CD14-positive monocyte (primary cell): Measurements from ENCODE around the gene AQP2. TPM values are rescaled to one million over a fixed set of nuclear protein-coding genes. Genes with fewer than 3 reads are reported as not detected.
A peak's percentile ranks its signal among the peaks of the same experiment; 100 is the strongest.

Source experiments
- DNase-seq, 3 donors: peaks; one replicate each; pipeline ENCODE4 v3.0.0-alpha.2; 2011 to 2022
- H2AFZ ChIP-seq: 2 replicates; pipeline ENCODE4 v1.6.0; 2012; ENCODE audit warnings: mild to moderate bottlenecking, low read depth, low read length, inconsistent platforms; ENCODE audit not compliant: insufficient read depth, poor library complexity, severe bottlenecking
- H3K27ac ChIP-seq, 2 donors: 1 replicate in 1 of 2; 2 replicates in 1 of 2; pipeline ENCODE4 v1.5.1; 2012 to 2013; ENCODE audit warnings: low read length in 2 of 2, control low read depth in 1 of 2, inconsistent platforms in 1 of 2, low read depth in 1 of 2, mild to moderate bottlenecking in 1 of 2
- H3K27me3 ChIP-seq, 2 donors: one replicate each; pipeline versions ENCODE4 v1.6.0 to v1.6.1; 2011 to 2013; ENCODE audit warnings: low read length in 2 of 2; ENCODE audit not compliant: control insufficient read depth in 2 of 2, insufficient read depth in 2 of 2
- H3K36me3 ChIP-seq, 2 donors: replicated peaks in 1 of 2; 1 replicate in 1 of 2; 2 replicates in 1 of 2; pipeline versions ENCODE4 v1.5.1 to v1.6.1; 2012 to 2013; ENCODE audit warnings: low read length in 2 of 2, control low read depth in 1 of 2, inconsistent platforms in 1 of 2, mild to moderate bottlenecking in 1 of 2; ENCODE audit not compliant: insufficient read depth in 2 of 2, control insufficient read depth in 1 of 2
- H3K4me1 ChIP-seq, 2 donors: 1 replicate in 1 of 2; 2 replicates in 1 of 2; pipeline versions ENCODE4 v1.5.1 to v1.6.1; 2012 to 2013; ENCODE audit warnings: low read length in 2 of 2, control low read depth in 1 of 2, inconsistent platforms in 1 of 2, mild to moderate bottlenecking in 1 of 2, moderate library complexity in 1 of 2; ENCODE audit not compliant: insufficient read depth in 2 of 2, control insufficient read depth in 1 of 2
- H3K4me2 ChIP-seq: replicated peaks from 2 replicates; pipeline ENCODE3; 2012; ENCODE audit warnings: low read length, moderate library complexity, mild to moderate bottlenecking; ENCODE audit not compliant: poor library complexity, severe bottlenecking; ENCODE audit errors: extremely low read depth
- H3K4me3 ChIP-seq, 3 experiments: fragments of 200-600 bp in 1 of 3; sonication (generic) in 1 of 3; replicated peaks in 1 of 3; 1 replicate in 2 of 3; 2 replicates in 1 of 3; pipeline ENCODE4 v1.5.1; 2011 to 2013; ENCODE audit warnings: low read length in 3 of 3, mild to moderate bottlenecking in 3 of 3, control low read depth in 2 of 3, low read depth in 2 of 3, inconsistent platforms in 1 of 3, moderate library complexity in 1 of 3
- H3K79me2 ChIP-seq: 2 replicates; pipeline ENCODE4 v1.6.0; 2012; ENCODE audit warnings: mild to moderate bottlenecking, control low read depth, inconsistent platforms, low read length, moderate library complexity; ENCODE audit not compliant: insufficient read depth
- H3K9ac ChIP-seq: 2 replicates; pipeline ENCODE4 v1.6.0; 2017; ENCODE audit warnings: low read length, mild to moderate bottlenecking; ENCODE audit not compliant: insufficient read depth, poor library complexity, severe bottlenecking
- H3K9me3 ChIP-seq, 2 donors: replicated peaks in 1 of 2; 1 replicate in 1 of 2; 2 replicates in 1 of 2; pipeline versions ENCODE4 v1.5.1 to v1.6.1; 2012 to 2013; ENCODE audit warnings: low read length in 2 of 2, control low read depth in 1 of 2; ENCODE audit not compliant: control insufficient read depth in 1 of 2, insufficient read depth in 1 of 2
- H4K20me1 ChIP-seq: 2 replicates; pipeline ENCODE4 v1.6.0; 2012; ENCODE audit warnings: mild to moderate bottlenecking, low read length, control low read depth, moderate library complexity; ENCODE audit not compliant: insufficient read depth
- H3K27ac Mint-ChIP-seq, 7 donors: one replicate each; pipeline ENCODE4 v1.8.0; 2020; ENCODE audit warnings: mild to moderate bottlenecking in 7 of 7, mixed read lengths in 7 of 7, moderate library complexity in 6 of 7, inconsistent platforms in 2 of 7
- H3K27me3 Mint-ChIP-seq, 3 donors: one replicate each; pipeline ENCODE4 v1.8.0; 2021 to 2022; ENCODE audit warnings: low read depth in 3 of 3, mild to moderate bottlenecking in 3 of 3, mixed read lengths in 3 of 3, moderate library complexity in 3 of 3, inconsistent platforms in 1 of 3
- H3K36me3 Mint-ChIP-seq, 2 donors: one replicate each; pipeline ENCODE4 v1.8.0; 2020; ENCODE audit warnings: mixed read lengths in 2 of 2, inconsistent platforms in 1 of 2, mild to moderate bottlenecking in 1 of 2
- H3K4me1 Mint-ChIP-seq: one replicate; pipeline ENCODE4 v1.8.0; 2020; ENCODE audit warnings: mild to moderate bottlenecking, mixed read lengths
- H3K4me3 Mint-ChIP-seq, 2 donors: one replicate each; pipeline ENCODE4 v1.8.0; 2020; ENCODE audit warnings: mild to moderate bottlenecking in 2 of 2, mixed read lengths in 2 of 2, moderate library complexity in 1 of 2
- H3K9me3 Mint-ChIP-seq, 7 donors: one replicate each; pipeline ENCODE4 v1.8.0; 2020 to 2022; ENCODE audit warnings: mixed read lengths in 7 of 7, mild to moderate bottlenecking in 6 of 7, moderate library complexity in 6 of 7, inconsistent platforms in 2 of 7
- WGBS: methylation state at CpG from one replicate; pipeline ENCODE4 v1.1.5; 2013; ENCODE audit warnings: missing lambda C conversion rate; ENCODE audit not compliant: insufficient coverage; 5-methylcytosine and 5-hydroxymethylcytosine counted together
- intact Hi-C, 2 donors: fragments of 100-400 bp; cut with micrococcal nuclease; formaldehyde crosslinking; loops; one replicate each; pipeline versions ENCODE4 v1.15.0 to v1.15.1; 2023
- polyA plus RNA-seq, 3 donors: library from polyadenylated mRNA; depleted of rRNA in 1 of 3; unstranded in 2 of 3; stranded (reverse) in 1 of 3; fragments of 300-500 nt in 2 of 3; fragments of >200 nt in 1 of 3; fragmentation: Illumina TruSeq in 2 of 3; gene quantifications; 1 replicate in 2 of 3; 2 replicates in 1 of 3; pipeline ENCODE4 v1.2.3, GENCODE V29; 2012 to 2021
- TF ChIP-seq, protein P1 (sequence below): fragments of 200-600 bp; IDR thresholded peaks from one replicate; pipeline ENCODE4 v1.8.0; 2022; ENCODE audit warnings: antibody characterized with exemption, mild to moderate bottlenecking

AQP2 gene
- polyA plus RNA-seq, 3 donors: not detected

DNA sequence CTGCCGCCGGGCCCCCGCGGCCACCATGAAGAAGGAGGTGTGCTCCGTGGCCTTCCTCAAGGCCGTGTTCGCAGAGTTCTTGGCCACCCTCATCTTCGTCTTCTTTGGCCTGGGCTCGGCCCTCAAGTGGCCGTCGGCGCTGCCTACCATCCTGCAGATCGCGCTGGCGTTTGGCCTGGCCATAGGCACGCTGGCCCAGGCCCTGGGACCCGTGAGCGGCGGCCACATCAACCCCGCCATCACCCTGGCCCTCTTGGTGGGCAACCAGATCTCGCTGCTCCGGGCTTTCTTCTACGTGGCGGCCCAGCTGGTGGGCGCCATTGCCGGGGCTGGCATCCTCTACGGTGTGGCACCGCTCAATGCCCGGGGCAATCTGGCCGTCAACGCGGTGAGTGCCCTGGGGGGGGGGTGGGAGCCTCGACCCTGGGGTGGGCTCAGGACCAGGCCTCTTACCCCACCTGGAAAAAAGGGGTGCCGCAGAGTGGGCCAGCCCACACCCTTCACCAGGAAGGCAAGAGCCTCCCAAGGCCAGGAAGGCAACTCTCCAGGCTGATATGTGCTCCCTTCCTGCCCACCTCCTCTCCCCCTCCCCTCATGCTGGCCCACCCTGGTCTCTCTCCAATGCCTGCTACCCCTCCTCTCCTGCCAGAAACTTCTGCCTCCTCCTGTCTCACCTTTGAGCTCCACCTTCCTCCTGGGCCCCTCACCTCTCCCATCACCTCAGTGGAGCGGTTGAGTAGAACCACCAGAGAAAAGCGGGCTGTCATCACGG lies 11.6 kb downstream of the AQP2 start:
- Mint-ChIP-seq H3K27me3 (peaks cover 86 to 92% (median 87%) of the 10 kb centered on the region in 3 donors), H3K4me1 (peaks cover 8% of the 10 kb centered on the region), H3K27ac (no peak overlapping the region), H3K4me3 (peak overlapping the region in 1 of 2 donors; percentile 70), H3K9me3 (peaks cover 0 to 15% (median 7%) of the 10 kb centered on the region in 7 donors), H3K36me3 (peaks cover 0 to 9% of the 10 kb centered on the region in 2 donors)
- 33% methylated on average over 25 of the region's 37 CpGs for WGBS
- peaks cover 47 to 92% of the 10 kb centered on the region in 2 donors for H3K27me3 ChIP-seq
- TF ChIP-seq, protein P1, sequence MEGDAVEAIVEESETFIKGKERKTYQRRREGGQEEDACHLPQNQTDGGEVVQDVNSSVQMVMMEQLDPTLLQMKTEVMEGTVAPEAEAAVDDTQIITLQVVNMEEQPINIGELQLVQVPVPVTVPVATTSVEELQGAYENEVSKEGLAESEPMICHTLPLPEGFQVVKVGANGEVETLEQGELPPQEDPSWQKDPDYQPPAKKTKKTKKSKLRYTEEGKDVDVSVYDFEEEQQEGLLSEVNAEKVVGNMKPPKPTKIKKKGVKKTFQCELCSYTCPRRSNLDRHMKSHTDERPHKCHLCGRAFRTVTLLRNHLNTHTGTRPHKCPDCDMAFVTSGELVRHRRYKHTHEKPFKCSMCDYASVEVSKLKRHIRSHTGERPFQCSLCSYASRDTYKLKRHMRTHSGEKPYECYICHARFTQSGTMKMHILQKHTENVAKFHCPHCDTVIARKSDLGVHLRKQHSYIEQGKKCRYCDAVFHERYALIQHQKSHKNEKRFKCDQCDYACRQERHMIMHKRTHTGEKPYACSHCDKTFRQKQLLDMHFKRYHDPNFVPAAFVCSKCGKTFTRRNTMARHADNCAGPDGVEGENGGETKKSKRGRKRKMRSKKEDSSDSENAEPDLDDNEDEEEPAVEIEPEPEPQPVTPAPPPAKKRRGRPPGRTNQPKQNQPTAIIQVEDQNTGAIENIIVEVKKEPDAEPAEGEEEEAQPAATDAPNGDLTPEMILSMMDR: no peak
- no peak overlapping the region for H2AFZ ChIP-seq
- H3K9me3 ChIP-seq: peaks cover 0 to 39% of the 10 kb centered on the region in 2 donors
- H3K27ac ChIP-seq: no peak overlapping the region
- H3K9ac ChIP-seq: no peak overlapping the region
- H3K79me2 ChIP-seq: no peaks in the 10 kb centered on the region
- H4K20me1 ChIP-seq: no peaks in the 10 kb centered on the region
- no peaks in the 10 kb centered on the region for H3K36me3 ChIP-seq
- no peak for DNase-seq
- intact Hi-C loops: loop anchor here in 1 of 2 donors (10.0 kb wide), 1 partner anchor 213 kb away; no protein-coding TSS in a partner anchor
- peaks cover 2 to 9% of the 10 kb centered on the region in 2 donors for H3K4me1 ChIP-seq
- no peak overlapping the region for H3K4me3 ChIP-seq
- H3K4me2 ChIP-seq: no peak overlapping the region

DNA sequence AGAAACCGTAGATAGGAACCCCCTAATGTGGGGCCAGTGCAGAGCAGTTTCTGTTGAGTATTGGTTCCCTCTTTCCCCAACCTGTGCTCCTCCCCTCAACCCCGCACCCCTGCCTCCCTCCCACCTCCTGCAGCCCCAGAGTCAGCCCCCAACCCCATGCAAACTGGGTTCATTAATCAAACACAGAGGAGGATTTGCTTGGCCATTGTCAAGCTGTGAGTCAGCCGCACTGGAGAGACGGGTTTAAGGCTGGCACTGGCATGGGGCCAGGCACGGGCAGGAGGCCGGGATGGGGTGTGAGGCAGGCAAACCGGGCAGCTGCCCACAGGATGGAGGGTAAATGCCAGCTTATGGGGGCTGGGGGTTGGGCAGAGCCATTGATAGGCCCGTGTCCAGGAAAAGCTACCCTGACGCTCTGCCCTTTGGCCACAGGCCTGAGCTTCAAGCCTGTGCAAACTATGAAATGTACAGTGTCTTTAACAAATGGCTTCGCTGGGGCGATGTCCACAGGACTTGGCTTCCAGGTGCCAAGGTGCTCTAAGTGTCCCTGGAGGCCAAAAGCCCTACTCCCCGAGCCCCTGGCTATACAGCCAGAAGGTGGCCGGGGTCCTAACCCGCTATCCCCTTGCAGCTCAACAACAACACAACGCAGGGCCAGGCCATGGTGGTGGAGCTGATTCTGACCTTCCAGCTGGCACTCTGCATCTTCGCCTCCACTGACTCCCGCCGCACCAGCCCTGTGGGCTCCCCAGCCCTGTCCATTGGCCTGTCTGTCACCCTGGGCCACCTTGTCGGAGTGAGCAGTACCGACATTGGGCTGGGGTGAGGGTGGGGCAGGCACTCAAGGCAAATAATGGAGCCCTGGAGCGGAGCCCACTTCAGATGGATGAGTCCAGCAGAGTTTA lies 12.6 kb downstream of the AQP2 start:
- Histone ChIP-seq H4K20me1 (no peaks in the 10 kb centered on the region), H2AFZ (no peak overlapping the region), H3K27me3 (peaks cover 37 to 87% of the 10 kb centered on the region in 2 donors), H3K27ac (no peak overlapping the region), H3K79me2 (no peaks in the 10 kb centered on the region), H3K9ac (no peak overlapping the region), H3K4me2 (no peak overlapping the region), H3K36me3 (no peaks in the 10 kb centered on the region), H3K9me3 (peaks cover 0 to 30% of the 10 kb centered on the region in 2 donors), H3K4me3 (no peak overlapping the region), H3K4me1 (peaks cover 10 to 18% of the 10 kb centered on the region in 2 donors)
- intact Hi-C loops: loop anchor here in 1 of 2 donors (10.0 kb wide), 1 partner anchor 212 kb away; no protein-coding TSS in a partner anchor
- Mint-ChIP-seq H3K4me3 (peak overlapping the region in 1 of 2 donors; percentile 65), H3K36me3 (peaks cover 0 to 7% of the 10 kb centered on the region in 2 donors), H3K4me1 (peaks cover 16% of the 10 kb centered on the region), H3K9me3 (peaks cover 0 to 15% (median 7%) of the 10 kb centered on the region in 7 donors), H3K27ac (peak overlapping the region in 1 of 7 donors; percentile 79), H3K27me3 (peaks cover 78 to 89% (median 80%) of the 10 kb centered on the region in 3 donors)
- DNase-seq: no peak
- TF ChIP-seq, protein P1: no peak
- WGBS: 81% methylated on average over 13 of the region's 21 CpGs
